Measurements from ENCODE around the gene NEU2. TPM values are rescaled to one million over a fixed set of nuclear protein-coding genes. Genes with fewer than 3 reads are reported as not detected.
A peak's percentile ranks its signal among the peaks of the same experiment; 100 is the strongest.
"Not testable (repeated sequence)": the region's sequence is repeated elsewhere in the genome, so short reads cannot be mapped to it uniquely, and the experiment has no call there.

NEU2 gene
- total RNA-seq, 1 experiment from 2014 or later, result not detected

DNA sequence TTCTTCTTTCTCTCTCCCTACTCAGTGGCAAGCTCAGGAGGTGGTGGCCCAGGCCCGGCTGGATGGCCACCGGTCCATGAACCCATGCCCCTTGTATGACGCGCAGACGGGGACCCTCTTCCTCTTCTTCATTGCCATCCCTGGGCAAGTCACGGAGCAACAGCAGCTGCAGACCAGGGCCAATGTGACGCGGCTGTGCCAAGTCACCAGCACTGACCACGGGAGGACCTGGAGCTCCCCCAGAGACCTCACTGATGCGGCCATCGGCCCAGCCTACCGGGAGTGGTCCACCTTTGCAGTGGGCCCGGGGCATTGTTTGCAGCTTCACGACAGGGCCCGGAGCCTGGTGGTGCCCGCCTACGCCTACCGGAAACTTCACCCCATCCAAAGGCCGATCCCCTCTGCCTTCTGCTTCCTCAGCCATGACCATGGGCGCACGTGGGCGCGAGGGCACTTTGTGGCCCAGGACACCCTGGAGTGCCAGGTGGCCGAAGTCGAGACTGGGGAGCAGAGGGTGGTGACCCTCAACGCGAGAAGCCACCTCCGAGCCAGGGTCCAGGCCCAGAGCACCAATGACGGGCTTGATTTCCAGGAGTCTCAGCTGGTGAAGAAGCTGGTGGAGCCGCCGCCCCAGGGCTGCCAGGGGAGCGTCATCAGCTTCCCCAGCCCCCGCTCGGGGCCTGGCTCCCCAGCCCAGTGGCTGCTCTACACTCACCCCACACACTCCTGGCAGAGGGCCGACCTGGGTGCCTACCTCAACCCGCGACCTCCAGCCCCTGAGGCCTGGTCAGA lies 1.8 kb downstream of the NEU2 start:
- no peak for DNase-seq (ENCODE audit: low read depth)

DNA sequence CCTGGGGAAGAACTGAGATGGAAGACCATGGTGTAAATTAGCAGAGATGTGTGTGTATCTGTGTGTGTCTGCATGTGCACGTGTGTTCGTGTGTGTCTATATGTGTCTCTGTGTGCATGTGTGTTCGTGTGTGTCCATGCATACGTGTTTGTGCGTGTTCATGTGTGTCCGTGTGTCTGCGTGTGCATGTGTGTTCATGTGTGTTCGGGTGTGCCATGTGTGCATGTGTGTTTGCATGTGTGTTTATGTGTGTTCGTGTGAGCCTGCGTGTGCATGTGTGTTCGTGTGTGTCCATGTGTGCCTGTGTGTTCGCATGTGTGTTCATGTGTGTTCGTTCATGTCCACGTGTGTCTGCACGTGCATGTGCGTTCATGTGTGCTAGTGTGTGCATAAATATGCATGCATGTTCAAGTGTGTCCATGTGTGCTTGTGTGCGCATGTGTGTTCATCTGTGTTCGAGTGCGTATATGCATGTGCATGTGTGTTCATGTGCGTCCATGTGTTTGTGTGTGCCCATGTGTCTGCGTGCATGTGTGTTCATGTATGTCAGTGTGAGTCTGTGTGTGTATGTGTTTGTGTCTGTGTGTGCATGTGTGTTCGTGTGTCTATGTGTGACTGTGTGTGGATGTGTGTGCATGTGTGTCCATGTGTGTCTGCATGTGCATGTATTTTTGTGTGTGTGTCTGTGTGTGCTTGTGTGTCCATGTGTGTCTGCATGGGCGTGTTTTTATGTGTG lies 3.1 kb downstream of the NEU2 start:
- no peak for DNase-seq (ENCODE audit: low read depth)

DNA sequence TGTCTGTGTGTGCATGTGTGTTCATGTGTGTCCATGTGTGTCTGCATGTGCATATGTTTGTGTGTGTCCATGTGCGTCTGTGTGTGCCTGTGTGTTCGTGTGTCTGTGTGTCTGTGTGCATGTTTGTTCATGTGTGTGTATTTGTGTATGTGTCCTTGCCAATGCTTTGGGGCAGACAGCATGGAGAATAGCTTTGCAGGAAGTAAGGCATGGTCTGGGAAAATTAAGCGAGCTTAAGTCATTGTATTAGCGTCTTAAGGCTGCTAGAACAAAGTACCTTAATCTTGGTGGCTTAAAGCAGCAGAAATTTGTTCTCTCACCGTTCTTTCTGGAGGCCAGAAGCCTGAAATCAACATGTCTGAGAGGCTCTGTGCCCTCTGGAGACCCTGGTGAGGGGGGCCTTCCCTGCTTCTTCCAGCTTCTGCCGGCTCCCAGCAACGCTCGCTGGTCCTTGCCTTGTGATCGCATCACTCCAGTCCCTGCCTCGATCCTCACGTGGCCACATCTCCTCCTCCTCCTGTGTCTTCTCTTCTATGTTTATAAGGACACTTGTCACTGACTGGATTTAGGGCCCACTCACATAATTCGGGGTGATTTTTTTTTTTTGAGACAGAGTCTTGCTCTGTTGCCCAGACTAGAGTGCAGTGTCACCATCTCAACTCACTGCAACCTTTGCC lies 3.8 kb downstream of the NEU2 start:
- no peak for DNase-seq (ENCODE audit: low read depth)

DNA sequence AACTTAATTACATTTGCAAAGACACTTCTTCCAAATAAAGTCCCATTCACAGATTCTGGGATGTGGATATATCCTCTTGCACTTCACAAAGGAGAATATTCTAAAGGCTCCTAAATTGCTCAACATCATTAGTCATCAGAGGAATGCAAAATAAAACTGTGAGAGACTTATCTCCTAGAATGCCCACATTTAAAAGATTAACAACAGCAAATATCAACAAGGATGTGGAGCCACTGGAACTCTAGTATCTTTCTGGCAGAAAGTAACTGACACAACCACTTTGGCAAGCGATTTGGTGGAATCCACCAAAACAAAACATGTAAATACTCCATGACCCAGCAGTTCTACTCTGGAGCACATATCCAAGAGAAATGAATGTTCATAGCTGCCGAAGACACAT lies 4.6 kb downstream of the NEU2 start:
- DNase-seq (ENCODE audit: low read depth), result peak; percentile 76

DNA sequence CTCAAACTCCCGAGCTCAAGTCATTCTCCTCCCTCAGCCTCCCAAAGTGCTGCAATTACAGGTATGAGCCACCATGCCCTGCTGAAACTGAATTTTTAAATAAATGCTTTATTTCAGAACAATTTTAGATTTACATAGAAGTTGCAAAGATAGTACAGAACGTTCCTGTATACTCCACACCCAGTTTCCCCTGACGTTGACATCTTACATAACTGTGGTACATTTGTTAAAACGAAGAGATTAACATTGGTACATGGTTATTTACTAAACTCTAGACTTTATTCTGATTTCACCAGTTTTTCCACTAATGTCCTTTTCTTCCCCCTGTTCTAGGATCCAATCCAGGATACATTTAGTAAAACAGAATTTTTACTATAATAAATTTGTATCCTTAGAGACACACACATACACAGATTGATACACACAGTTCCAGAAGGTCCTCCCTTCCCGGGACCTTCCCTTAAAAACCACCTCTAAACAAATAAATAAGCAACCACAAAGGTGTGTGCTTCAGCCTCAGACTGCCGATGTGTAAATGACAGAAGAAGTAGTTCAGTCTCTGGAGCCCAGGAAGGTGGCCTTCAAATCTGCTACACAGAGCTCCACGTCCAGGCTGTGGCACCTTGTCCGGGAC lies 6.9 kb downstream of the NEU2 start:
- DNase-seq (ENCODE audit: low read depth), result peak; percentile 35

DNA sequence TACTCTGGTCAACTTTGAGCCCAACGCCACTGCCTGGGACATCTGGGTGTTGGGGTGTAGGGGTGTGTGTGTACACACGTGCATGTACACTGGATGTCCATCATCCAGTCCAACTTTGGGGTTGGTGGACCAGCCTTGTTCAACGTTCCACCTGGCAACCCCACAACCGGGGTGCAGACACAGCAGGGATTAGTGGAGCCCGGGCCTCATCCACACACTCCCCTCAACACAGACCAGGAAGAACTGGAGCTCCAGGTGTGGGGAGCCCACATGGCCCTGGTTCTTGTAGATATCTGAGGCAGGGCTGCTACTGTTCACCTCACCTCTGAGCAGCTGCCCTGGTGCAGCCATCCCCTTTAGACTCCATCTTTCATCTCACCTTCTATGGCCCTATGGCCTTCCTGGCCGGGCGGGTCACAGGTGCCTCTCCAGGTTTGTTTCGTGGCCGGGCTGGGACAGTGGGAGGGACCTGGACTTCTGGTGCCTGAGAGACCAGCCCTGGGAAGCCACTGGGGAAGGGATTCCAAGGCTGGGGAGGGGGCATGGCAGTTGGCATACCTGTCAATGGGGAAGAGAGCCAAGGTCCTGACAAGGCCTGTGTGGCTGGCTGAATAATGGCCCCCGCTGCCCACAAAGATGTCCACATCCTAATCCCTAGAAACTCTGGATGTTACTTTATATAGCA lies 7.5 kb downstream of the NEU2 start:
- no peak for DNase-seq (ENCODE audit: low read depth)

DNA sequence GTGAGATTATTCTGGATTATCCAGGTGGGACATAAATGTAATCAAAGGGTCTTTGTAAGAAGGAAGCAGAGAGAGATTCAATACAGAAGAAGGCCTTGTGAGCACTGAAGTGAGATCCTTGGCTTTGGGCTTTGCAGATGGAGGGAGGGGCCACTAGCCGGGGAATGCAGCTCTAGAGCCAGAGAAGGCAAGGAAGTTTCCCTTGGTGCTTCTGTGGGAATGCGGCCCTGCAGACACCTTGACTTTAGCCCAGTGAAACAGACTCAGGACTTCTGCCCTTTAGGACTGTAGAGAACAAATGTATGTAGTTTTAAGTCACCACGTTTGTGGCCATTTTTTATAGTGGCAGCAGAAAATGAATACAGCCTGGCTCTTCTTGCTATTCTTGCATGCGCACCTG lies 8.1 kb downstream of the NEU2 start:
- DNase-seq (ENCODE audit: low read depth), result no peak

DNA sequence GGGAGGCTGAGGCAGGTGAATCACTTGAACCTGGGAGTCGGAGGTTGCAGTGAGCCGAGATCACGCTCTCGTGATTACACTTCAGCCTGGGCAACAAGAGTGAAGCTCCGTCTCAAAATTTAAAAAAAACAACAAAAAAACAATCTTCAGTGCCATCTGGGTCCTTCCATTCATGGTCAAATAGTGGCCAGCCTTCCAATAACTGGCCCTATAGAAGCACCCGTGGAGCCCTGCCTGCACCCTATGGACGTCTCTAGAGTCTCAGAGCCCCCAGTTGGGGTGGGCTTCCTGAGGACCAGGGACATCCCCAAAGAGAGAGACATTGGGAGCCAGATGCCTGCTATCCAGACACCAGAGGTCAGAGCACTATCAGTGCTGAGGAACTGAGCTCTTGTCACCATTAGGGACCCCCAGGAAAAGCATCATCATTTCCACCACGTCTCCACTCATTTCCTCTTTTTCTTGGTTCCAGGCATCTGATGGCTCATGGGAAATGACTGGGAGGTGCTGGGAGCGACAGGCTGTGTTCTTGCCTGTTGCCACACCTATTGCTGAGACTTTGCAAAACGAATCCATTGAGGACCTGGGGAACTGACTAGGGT lies 9.4 kb downstream of the NEU2 start:
- no peak for DNase-seq (ENCODE audit: low read depth)

DNA sequence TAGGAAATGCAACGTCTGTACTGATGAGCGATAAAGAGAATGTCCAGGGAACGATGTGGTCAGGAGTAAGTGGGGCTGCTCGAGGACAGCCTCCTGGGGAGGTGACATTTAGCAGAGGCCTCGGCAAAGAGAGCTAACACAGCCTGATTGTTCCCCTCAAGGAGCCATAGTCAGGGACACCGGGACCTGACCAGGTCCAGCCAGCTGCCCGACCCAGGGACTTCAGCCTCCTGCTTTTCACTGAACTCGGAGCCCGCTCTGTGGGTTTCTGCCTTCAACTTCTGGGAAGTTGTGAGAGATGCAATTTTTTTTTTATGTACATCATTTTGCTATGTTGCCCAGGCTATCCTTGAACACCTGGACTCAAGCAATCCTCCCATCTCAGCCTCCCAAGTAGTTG lies 10.1 kb downstream of the NEU2 start:
- no peak for DNase-seq (ENCODE audit: low read depth)

DNA sequence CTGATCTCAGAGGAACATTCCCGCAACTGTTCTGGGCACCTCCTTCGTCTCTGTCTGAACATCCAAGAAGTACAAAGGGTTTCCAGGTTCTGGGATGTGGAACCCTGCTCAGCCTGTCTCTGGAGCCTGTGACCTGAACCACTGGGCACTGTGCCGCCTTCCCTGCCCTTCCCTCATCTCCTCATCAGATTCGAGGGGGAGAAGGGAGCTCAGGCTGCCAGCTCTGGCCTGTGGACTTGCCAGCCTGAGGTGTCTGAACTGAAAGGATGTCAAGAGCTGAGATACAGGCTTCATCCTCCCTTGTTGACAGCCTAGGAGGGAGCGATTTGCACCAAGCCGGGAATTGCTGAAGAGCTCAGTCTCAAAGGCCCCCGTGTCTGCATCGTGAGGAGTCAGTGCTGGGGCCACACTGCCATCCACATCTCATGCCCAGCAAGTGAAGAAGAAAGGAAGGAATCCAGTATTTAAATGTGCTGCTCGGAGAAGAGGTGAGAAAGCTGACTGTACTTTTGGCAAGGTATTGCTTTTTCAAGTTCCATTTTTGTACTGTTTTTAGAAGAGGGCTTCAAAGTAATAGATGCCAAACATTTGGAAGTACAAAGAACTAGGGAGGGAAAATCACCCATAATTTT lies 12.6 kb downstream of the NEU2 start:
- no peak for DNase-seq (ENCODE audit: low read depth)

DNA sequence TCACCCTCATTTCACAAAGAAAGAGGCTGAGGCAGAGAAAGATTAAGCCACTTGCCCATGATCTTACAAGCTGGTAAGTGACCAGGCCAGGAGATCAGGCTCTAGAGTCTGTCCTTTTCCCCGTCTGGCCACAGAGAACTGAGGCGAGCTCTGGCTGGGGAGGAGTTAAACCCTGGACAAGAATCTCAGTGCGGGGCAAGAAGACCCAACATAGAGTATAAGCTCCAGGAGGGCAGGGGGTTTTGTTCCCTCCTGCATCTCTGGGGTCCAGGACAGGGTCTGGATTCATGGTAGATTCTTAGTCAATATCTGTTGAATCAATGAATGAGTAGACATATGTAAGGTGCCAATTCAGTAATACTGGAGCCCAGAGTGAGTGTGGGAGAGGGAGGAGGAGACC lies 14.7 kb downstream of the NEU2 start:
- no peak for DNase-seq (ENCODE audit: low read depth)

DNA sequence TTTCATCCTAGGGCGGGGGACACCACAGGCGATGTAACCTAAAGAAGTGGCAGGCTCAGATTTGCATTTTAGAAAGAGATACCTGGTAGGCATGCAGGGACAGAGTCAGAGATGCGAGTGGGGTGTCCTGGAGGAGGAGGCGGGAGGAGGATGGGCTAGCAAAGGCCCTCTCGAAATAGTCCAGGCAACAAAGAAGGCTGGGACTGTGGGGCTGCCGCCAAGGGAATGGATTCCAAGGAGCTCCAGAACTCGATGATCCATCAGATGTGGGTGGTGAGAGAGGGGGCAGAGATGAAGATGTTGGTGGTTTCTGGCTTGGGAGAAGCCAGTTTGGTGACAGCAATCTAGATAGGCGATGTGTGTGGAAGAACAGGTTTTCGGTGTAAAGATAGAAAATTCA lies 15.2 kb downstream of the NEU2 start:
- DNase-seq (ENCODE audit: low read depth), result no peak

DNA sequence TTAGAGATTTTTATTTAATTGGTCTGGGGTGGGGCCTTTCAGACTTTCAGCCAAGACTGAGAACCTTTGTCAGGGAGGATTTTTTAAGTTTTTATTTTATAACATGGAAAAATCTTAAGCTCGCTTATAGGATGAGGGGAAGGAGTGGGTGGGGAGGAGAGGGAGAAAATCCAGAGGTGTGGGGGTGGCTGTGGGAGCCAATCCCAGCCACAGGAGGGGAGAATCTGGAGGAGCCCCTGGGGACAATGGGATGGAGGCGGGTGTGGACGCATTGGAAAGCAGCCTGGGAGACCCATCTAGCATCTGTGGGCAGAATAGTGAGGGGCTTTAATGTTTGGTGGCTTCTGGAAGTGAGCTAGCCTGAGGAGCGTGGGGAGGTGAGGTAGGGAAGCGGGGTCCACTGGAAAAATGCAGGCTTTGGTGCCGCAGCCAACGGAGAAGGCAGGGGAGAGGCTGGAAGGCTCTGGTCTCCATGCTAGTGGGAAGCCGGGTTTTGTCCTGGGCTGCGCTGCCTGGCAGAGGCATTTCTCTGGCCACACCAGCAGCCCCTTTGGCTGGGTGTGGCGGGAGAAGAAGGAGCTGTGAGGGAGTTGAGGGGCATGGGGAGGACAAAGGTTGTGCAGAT lies 16.2 kb downstream of the NEU2 start:
- DNase-seq (ENCODE audit: low read depth), result no peak

DNA sequence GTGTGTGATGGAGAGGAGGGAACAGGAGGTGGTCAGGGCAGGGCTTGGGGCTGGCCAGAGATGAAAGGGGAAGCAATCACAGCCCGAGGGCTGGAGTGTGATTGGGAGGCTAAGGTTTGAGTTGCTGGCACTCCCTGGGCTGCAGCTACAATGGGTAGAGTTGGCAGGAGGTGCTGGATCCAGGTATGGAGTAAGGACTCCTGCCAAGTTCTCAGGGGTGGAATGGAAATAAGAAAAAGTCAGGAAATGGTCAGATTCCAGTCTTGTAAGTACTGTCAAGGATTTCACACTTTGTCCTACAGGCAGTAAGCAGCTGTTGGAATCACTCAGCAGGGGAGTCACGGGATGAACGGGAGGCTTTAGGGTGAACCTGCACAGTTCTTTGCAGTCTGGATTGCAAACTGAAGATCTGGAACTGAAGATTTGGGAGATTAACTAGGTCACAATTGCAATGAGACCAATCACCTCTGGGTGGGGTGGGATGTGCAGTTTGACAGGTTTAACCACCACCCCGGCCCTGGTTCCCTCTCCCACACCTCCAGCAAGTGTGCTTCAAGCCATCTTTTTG lies 16.8 kb downstream of the NEU2 start:
- no peak for DNase-seq (ENCODE audit: low read depth)

DNA sequence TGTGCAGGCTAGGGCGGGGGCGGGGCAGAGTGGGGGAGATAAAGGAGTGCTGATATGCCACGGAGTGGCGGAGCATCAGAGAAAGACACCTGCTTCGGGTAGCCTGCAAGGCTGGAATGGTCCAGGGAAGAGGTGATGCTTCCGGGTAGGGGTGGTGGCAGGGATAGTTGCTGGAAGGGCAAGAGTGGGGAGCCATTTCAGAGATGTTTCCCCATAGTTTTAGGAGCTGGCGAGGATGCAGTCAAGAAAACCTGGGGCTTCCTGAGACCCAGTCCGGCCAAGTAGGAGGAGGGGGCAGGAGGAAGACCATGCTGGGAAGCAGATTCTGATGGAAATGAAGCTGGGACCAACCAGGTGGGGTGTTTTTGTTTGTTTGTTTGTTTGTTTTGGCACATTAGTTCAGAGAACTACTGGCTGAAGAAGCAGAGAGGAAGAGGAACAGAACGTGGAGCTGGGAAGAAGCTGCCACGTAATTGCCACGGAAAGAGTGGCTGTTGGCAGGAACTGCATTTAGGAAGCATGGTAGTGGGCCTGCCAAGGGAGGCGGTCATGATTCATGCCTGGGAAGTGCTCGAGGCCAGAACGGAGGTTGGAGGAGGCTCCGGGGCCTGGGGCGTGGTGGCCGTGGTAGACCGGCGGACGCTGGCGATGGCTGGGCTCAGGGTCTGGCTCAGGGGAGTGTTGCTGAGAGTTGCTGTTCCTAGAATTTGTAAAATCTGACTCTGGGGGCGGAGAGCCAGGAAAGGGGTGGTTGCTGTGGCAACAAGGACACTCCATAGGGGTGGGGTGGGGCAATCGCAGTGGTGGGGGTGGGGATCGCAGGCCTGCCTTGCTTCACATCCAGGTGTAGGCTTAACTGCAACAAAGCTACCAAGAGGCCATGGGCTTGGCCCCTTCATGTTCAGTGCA lies 19.0 kb downstream of the NEU2 start:
- peak; percentile 83 for DNase-seq (ENCODE audit: low read depth)

DNA sequence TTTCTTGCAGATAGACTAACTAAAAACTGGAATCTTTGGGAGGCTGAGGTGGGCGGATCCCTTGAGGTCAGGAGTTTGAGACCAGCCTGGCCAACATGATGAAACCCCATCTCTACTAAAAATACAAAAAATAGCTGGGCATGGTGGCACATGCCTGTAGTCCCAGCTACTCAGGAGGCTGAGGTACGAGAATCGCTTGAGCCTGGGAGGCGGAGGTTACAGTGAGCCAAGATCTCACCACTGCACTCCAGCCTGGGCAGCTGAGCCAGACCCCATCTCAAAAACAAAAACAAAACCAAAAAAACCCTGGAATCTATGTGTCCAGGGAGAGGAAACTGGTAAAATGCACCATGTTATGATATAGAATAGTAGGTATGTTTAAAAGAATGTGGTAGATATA lies 20.0 kb downstream of the NEU2 start:
- not testable (repeated sequence) for DNase-seq (ENCODE audit: low read depth)

DNA sequence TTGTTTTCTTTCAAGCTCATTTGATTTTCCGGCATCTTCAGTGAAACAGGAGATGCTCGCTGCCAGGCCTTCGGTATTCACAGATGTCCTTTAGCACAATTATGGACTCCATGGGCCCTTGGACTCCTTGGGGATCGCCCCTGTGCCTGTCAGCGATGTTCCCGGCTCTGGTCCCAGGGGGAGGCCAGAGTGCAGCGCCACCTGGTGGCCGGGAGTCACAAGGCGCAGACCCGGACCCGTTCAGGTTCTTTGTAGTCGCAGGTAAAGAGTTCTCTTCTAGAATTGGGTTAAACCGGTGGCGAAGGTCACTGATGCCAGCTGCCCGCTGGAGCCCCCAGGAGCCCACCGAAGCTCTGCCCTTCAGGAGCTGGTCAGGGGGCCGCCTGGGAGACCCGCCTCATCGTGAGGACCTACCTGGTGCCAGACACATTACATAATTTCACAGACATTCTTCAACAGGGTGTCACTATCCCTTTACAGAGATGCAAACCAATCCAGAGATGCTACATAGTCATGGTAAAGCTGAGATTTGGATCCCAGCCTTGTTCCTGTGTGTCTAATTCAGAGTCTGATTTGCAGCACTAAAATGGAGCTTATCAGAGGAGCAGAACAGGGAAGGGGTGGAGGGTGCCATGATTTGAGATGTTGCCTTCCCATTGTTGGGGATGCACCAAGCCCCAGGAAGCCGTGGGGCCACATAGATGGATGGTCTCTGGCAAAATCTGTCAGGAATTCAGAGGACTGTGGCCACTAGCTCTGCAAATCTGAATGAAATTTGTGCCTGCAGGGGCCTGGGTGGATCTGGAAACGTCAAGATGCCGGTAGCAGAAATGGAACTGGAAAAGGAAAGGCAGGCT lies 21.7 kb downstream of the NEU2 start:
- DNase-seq (ENCODE audit: low read depth), result peak; percentile 37

DNA sequence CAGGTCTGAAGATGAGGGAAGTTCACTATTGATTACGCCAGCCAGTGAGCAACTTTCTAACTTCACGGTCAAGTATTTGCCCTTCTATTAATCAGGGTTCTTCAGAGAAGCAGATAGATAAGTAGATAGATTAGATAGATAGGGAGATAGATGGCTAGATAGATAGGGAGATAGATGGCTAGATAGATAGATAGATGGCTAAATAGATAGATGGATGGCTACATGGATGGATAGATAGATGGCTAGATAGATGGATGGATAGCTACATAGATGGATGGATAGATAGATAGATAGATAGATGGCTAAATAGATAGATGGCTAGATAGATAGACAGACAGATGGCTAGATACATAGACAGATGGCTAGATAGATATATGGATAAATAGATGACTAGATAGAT lies 22.9 kb downstream of the NEU2 start:
- no peak for DNase-seq (ENCODE audit: low read depth)

Data from M059J (cell line).